Measurements from ENCODE around the gene LTBP4.

The LTBP4 gene

DNA sequence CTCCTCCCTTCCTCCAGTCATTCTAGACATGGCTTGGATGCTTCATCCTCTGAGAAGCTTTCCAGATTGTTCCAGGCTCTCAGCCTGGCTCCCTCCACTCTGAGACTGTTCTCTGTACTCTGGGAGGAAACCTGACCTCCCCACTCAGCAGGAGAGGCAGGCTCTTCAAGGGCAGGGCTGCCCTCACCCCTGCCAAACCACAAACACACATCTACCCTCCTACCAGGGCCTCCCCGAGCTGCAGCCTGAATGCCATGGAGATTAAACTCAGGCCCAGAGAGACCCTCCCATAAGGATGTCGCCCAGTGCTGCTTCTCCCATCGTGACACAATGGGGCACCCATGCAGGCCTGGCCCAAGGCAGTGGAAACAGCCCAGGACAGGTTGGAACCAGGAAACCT, 73.1 kb downstream of the LTBP4 start:
- H3K4me3 ChIP-seq, result no peak overlapping the region
- no peak for TF ChIP-seq Cebpa-rat (IDR thresholded peaks at IDR 0.05)
- peaks cover 9 to 15% (median 13%) of the 10 kb centered on the region in 11 experiments for H3K9me3 ChIP-seq (replicated peaks in 1 of 11)
- H3K27me3 ChIP-seq, result no peaks in the 10 kb centered on the region
- H3K4me1 ChIP-seq, result no peaks in the 10 kb centered on the region
- H3K4me2 ChIP-seq, result no peak overlapping the region
- H3K36me3 ChIP-seq, result peaks cover 89 to 100% (median 96%) of the 10 kb centered on the region in 11 experiments
- H3K27ac ChIP-seq, result no peak overlapping the region
- H3K9ac ChIP-seq, result no peak overlapping the region
- no peaks in the 10 kb centered on the region for H4K20me1 ChIP-seq

- H3K4me3 ChIP-seq, result no peak overlapping the region
- no peaks in the 10 kb centered on the region for H3K9me3 ChIP-seq (replicated peaks in 1 of 11)
- no peak overlapping the region for H3K9ac ChIP-seq
- peaks cover 0 to 9% (median 0%) of the 10 kb centered on the region in 11 experiments; a peak in 1 of 22 replicates for H4K20me1 ChIP-seq
- no peak for TF ChIP-seq Cebpa-rat (IDR thresholded peaks at IDR 0.05)
- H3K4me2 ChIP-seq, result no peak overlapping the region
- H3K27ac ChIP-seq, result no peak overlapping the region
- no peaks in the 10 kb centered on the region for H3K4me1 ChIP-seq
- peaks cover 69 to 99% (median 81%) of the 10 kb centered on the region in 11 experiments for H3K36me3 ChIP-seq
- H3K27me3 ChIP-seq, result no peaks in the 10 kb centered on the region
These were observed 76.0 kb downstream of the LTBP4 start for GRCh38 chr19:40677156-40677555.

All from BLaER1 treated with 17β-estradiol and CSF1 and Interleukin-3, amounts not matched to agents 10 nM and 100 nM (cell line).